GM23248 (cell line): ENCODE data around the gene CDCA7.
"Not testable (repeated sequence)": the region's sequence is repeated elsewhere in the genome, so short reads cannot be mapped to it uniquely, and the experiment has no call there.

Experiments
- EZH2 ChIP-seq: fragments of 200-600 bp; sonication (generic); IDR thresholded peaks from 2 replicates; pipeline ENCODE4 v1.6.1; 2018; ENCODE audit warnings: antibody characterized with exemption, mild to moderate bottlenecking; ENCODE audit not compliant: insufficient read depth, poor library complexity, severe bottlenecking
- EZH2phosphoT487 ChIP-seq: fragments of 200-600 bp; sonication (generic); IDR thresholded peaks from 2 replicates; pipeline ENCODE4 v1.6.1; 2018; ENCODE audit warnings: antibody characterized with exemption, moderate library complexity, mild to moderate bottlenecking, low read depth; ENCODE audit not compliant: insufficient read depth

DNA sequence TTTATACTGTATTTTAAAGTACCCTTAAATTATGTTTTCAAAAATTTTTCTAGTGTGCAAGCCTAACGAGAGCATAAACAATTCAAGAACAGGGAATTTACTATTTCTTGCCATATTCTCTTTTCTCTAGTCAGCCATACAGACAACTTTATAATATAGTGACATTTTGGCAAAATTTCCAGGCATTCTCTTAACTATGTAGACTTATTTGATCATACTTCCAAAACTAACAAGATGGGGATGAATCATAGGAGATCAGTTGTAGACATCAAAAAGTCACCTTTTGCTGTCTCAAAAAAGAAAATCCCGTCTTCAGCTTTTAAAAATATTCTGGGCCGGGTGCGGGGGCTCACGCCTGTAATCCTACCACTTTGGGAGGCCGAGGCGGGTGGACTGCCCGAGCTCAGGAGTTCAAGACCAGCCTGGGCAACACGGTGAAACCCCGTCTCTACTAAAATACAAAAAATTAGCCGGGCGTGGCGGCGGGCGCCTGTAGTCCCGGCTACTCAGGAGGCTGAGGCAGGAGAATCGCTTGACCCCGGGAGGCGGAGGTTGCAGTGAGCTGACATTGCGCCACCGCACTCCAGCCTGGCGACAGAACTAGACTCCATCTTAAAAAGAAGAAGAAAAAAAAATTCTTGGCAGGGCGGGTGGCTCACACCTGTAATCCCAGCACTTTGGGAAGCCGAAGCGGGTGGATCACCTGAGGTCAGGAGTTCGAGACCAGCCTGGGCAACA lies 61.9 kb downstream of the CDCA7 start:
- not testable (repeated sequence) for TF ChIP-seq EZH2, EZH2phosphoT487
